ENCODE results near the gene TMEM63A.
"Not testable (repeated sequence)": the region's sequence is repeated elsewhere in the genome, so short reads cannot be mapped to it uniquely, and the experiment has no call there.

Gene TMEM63A

GRCh38 chr1:225845571-225846259 lies 36.5 kb downstream of the TMEM63A start:
- peak; percentile 62 for DNase-seq

- no peak for DNase-seq
Measured at GRCh38 chr1:225845097-225845496, 37.1 kb downstream of the TMEM63A start.

- no peak for DNase-seq
Measured at GRCh38 chr1:225844236-225845061, 37.7 kb downstream of the TMEM63A start.

- no peak for DNase-seq
Measured at GRCh38 chr1:225843426-225843795, 38.8 kb downstream of the TMEM63A start.

GRCh38 chr1:225842788-225843425 lies 39.3 kb downstream of the TMEM63A start:
- no peak for DNase-seq

- DNase-seq, result no peak
Measured at GRCh38 chr1:225842074-225842473, 40.1 kb downstream of the TMEM63A start.

GRCh38 chr1:225840713-225841112 lies 41.5 kb downstream of the TMEM63A start:
- DNase-seq, result no peak

GRCh38 chr1:225840223-225840610 lies 42.0 kb downstream of the TMEM63A start:
- no peak for DNase-seq

GRCh38 chr1:225838793-225839192 lies 43.4 kb downstream of the TMEM63A start:
- no peak for DNase-seq

GRCh38 chr1:225836296-225836695 lies 45.9 kb downstream of the TMEM63A start:
- not testable (repeated sequence) for DNase-seq

- no peak for DNase-seq
Measured at GRCh38 chr1:225835856-225836255, 46.3 kb downstream of the TMEM63A start.

GRCh38 chr1:225834417-225835329 lies 47.5 kb downstream of the TMEM63A start:
- DNase-seq, result no peak

GRCh38 chr1:225830841-225831240 lies 51.3 kb downstream of the TMEM63A start:
- no peak for DNase-seq

- no peak for DNase-seq
Measured at GRCh38 chr1:225828706-225829345, 53.4 kb downstream of the TMEM63A start.

- DNase-seq, result no peak
Measured at GRCh38 chr1:225827076-225827475, 55.1 kb downstream of the TMEM63A start.

GRCh38 chr1:225825607-225826007 lies 56.6 kb downstream of the TMEM63A start:
- no peak for DNase-seq

GRCh38 chr1:225825078-225825477 lies 57.1 kb downstream of the TMEM63A start:
- DNase-seq, result no peak

- DNase-seq, result no peak
Measured at GRCh38 chr1:225824533-225824941, 57.6 kb downstream of the TMEM63A start.

- no peak for DNase-seq
Measured at GRCh38 chr1:225823811-225824261, 58.3 kb downstream of the TMEM63A start.

- DNase-seq, result no peak
Measured at GRCh38 chr1:225822655-225823403, 59.4 kb downstream of the TMEM63A start.
